ENCODE results near the gene CCNL2. TPM values are rescaled to one million over a fixed set of nuclear protein-coding genes. Genes with fewer than 3 reads are reported as not detected.

Gene CCNL2
- total RNA-seq, 1 donor from 2014 or later = 386 TPM

- Mint-ChIP-seq H3K4me3 (ENCODE audit: low read depth) (no peak overlapping the region), H3K27ac (no peak overlapping the region), H3K36me3 (ENCODE audit: insufficient read depth) (no peaks in the 10 kb centered on the region), H3K4me1 (ENCODE audit: low read depth) (peaks cover 15% of the 10 kb centered on the region), H3K9me3 (ENCODE audit: low read depth) (no peaks in the 10 kb centered on the region), H3K27me3 (peaks cover 6% of the 10 kb centered on the region)
- no peak for DNase-seq (ENCODE audit: low spot score, unreplicated experiment)
- TF ChIP-seq CTCF (IDR thresholded peaks at IDR 0.05; ENCODE audit: unreplicated experiment) = no peak
Measured at GRCh38 chr1:1427106-1427819, 28.1 kb upstream of the CCNL2 start.

GRCh38 chr1:1426496-1427105 lies 27.5 kb upstream of the CCNL2 start:
- DNase-seq (ENCODE audit: low spot score, unreplicated experiment) = no peak

GRCh38 chr1:1425753-1426495 lies 26.8 kb upstream of the CCNL2 start:
- DNase-seq (ENCODE audit: low spot score, unreplicated experiment) = no peak
- Mint-ChIP-seq H3K9me3 (ENCODE audit: low read depth) (no peaks in the 10 kb centered on the region), H3K27me3 (peaks cover 6% of the 10 kb centered on the region), H3K36me3 (ENCODE audit: insufficient read depth) (no peaks in the 10 kb centered on the region), H3K4me1 (ENCODE audit: low read depth) (peaks cover 16% of the 10 kb centered on the region), H3K4me3 (ENCODE audit: low read depth) (peak overlapping the region; percentile 16), H3K27ac (no peak overlapping the region)
- TF ChIP-seq CTCF (IDR thresholded peaks at IDR 0.05; ENCODE audit: unreplicated experiment) = no peak

More at GRCh38 chr1:1426496-1427105, 27.5 kb upstream of the CCNL2 start:
- H3K27ac Mint-ChIP-seq = no peak overlapping the region
- TF ChIP-seq CTCF (IDR thresholded peaks at IDR 0.05; ENCODE audit: unreplicated experiment) = no peak
- H3K4me1 Mint-ChIP-seq (ENCODE audit: low read depth) = peaks cover 15% of the 10 kb centered on the region
- H3K27me3 Mint-ChIP-seq = peaks cover 6% of the 10 kb centered on the region
- H3K4me3 Mint-ChIP-seq (ENCODE audit: low read depth) = peak overlapping the region; percentile 16
- H3K9me3 Mint-ChIP-seq (ENCODE audit: low read depth) = no peaks in the 10 kb centered on the region
- no peaks in the 10 kb centered on the region for H3K36me3 Mint-ChIP-seq (ENCODE audit: insufficient read depth)

GRCh38 chr1:1425426-1425752 lies 26.3 kb upstream of the CCNL2 start:
- H3K4me3 Mint-ChIP-seq (ENCODE audit: low read depth) = no peak overlapping the region

More at GRCh38 chr1:1425426-1425752, 26.3 kb upstream of the CCNL2 start:
- no peaks in the 10 kb centered on the region for H3K36me3 Mint-ChIP-seq (ENCODE audit: insufficient read depth)
- peaks cover 6% of the 10 kb centered on the region for H3K27me3 Mint-ChIP-seq
- DNase-seq (ENCODE audit: low spot score, unreplicated experiment) = no peak
- no peaks in the 10 kb centered on the region for H3K9me3 Mint-ChIP-seq (ENCODE audit: low read depth)
- no peak for TF ChIP-seq CTCF (IDR thresholded peaks at IDR 0.05; ENCODE audit: unreplicated experiment)
- no peak overlapping the region for H3K27ac Mint-ChIP-seq
- peaks cover 16% of the 10 kb centered on the region for H3K4me1 Mint-ChIP-seq (ENCODE audit: low read depth)

All from progenitor cell of endocrine pancreas (in vitro differentiated cells).